GM12873 (cell line): ENCODE data around the gene ICOS.

Source experiments
- CTCF ChIP-seq: IDR thresholded peaks from 2 replicates; pipeline ENCODE4 v1.5.1; 2012; ENCODE audit warnings: low read depth, mild to moderate bottlenecking, moderate library complexity, low read length, control low read depth; ENCODE audit not compliant: insufficient read depth; ENCODE audit errors: missing control alignments

ICOS gene

GRCh38 chr2:203916756-203917155 lies 19.8 kb upstream of the ICOS start:
- no peak for TF ChIP-seq CTCF

GRCh38 chr2:203918264-203918663 lies 18.3 kb upstream of the ICOS start:
- TF ChIP-seq CTCF, result no peak

- TF ChIP-seq CTCF, result no peak
Measured at GRCh38 chr2:203918839-203919238, 17.7 kb upstream of the ICOS start.

GRCh38 chr2:203925512-203926158 lies 10.9 kb upstream of the ICOS start:
- no peak for TF ChIP-seq CTCF

- peak; percentile 29 for TF ChIP-seq CTCF
Measured at GRCh38 chr2:203928849-203929248, 7.7 kb upstream of the ICOS start.

GRCh38 chr2:203934041-203934492 lies 2.5 kb upstream of the ICOS start:
- no peak for TF ChIP-seq CTCF

- TF ChIP-seq CTCF, result no peak
Measured at GRCh38 chr2:203934711-203935438, 1.7 kb upstream of the ICOS start.
